Neural cell (in vitro differentiated cells): ENCODE results near the gene UQCR11. TPM values are rescaled to one million over a fixed set of nuclear protein-coding genes. Genes with fewer than 3 reads are reported as not detected.

Source experiments
- H2AFZ ChIP-seq: fragments of 200-600, 300-800 bp; sonication (generic), shearing (Covaris generic); 2 replicates; pipeline ENCODE4 v1.6.0; 2014; ENCODE audit warnings: low read depth, mild to moderate bottlenecking, antibody characterized with exemption, low read length, moderate library complexity
- H3F3A ChIP-seq: fragments of 200-600 bp; shearing (Covaris generic); 2 replicates; pipeline ENCODE4 v1.6.1; 2016; ENCODE audit warnings: mild to moderate bottlenecking, moderate library complexity, mixed read lengths, antibody characterized with exemption, low read length; ENCODE audit not compliant: insufficient read depth, poor library complexity, severe bottlenecking
- H3K27ac ChIP-seq: fragments of 200-600, 300-800 bp; sonication (generic), shearing (Covaris generic); 2 replicates; pipeline ENCODE4 v1.5.1; 2014; ENCODE audit warnings: mild to moderate bottlenecking, low read length, moderate library complexity
- H3K27me3 ChIP-seq: fragments of 300-800, 200-600 bp; sonication (generic), shearing (Covaris generic); 2 replicates; pipeline ENCODE4 v1.6.0; 2014; ENCODE audit warnings: mild to moderate bottlenecking, low read depth, low read length, moderate library complexity; ENCODE audit not compliant: insufficient read depth
- H3K36me3 ChIP-seq: fragments of 300-800, 200-600 bp; sonication (generic), shearing (Covaris generic); 2 replicates; pipeline ENCODE4 v1.5.1; 2014; ENCODE audit warnings: mild to moderate bottlenecking, antibody characterized with exemption, low read length, moderate library complexity; ENCODE audit not compliant: insufficient read depth
- H3K4me2 ChIP-seq: fragments of 300-800, 200-600 bp; sonication (generic), shearing (Covaris generic); 2 replicates; pipeline ENCODE4 v1.6.0; 2014; ENCODE audit warnings: mild to moderate bottlenecking, low read length
- H3K4me3 ChIP-seq: fragments of 300-800, 200-600 bp; sonication (generic), shearing (Covaris generic); 2 replicates; pipeline ENCODE4 v1.5.1; 2014; ENCODE audit warnings: mild to moderate bottlenecking, low read length, moderate library complexity
- H3K79me2 ChIP-seq: fragments of 200-600 bp; shearing (Covaris generic); replicated peaks from 2 replicates; pipeline ENCODE4 v1.6.0; 2014; ENCODE audit warnings: mild to moderate bottlenecking, low read length, moderate library complexity; ENCODE audit not compliant: insufficient read depth
- H3K9ac ChIP-seq: fragments of 300-800, 200-600 bp; sonication (generic), shearing (Covaris generic); 2 replicates; pipeline ENCODE4 v1.6.1; 2016; ENCODE audit warnings: mild to moderate bottlenecking, low read length, mixed read lengths
- H3K9me2 ChIP-seq: fragments of 200-600 bp; shearing (Covaris generic); 2 replicates; pipeline ENCODE4 v1.6.1; 2016; ENCODE audit warnings: mild to moderate bottlenecking, low read length, mixed read lengths; ENCODE audit not compliant: insufficient read depth
- H3K9me3 ChIP-seq: fragments of 200-600, 300-800 bp; sonication (generic), shearing (Covaris generic); 2 replicates; pipeline ENCODE4 v1.6.1; 2016; ENCODE audit warnings: mild to moderate bottlenecking, mixed run types, low read length, moderate library complexity, mixed read lengths
- H4K20me1 ChIP-seq: fragments of 200-600 bp; shearing (Covaris generic); 2 replicates; pipeline ENCODE4 v1.6.1; 2016; ENCODE audit warnings: mild to moderate bottlenecking, mixed run types; ENCODE audit not compliant: insufficient read depth
- EP300 ChIP-seq: fragments of 450-650 bp; conservative IDR thresholded peaks from 2 replicates; pipeline ENCODE4 v1.6.1; 2014; ENCODE audit warnings: antibody characterized with exemption, mild to moderate bottlenecking, moderate library complexity; ENCODE audit not compliant: poor library complexity, severe bottlenecking
- EZH2 ChIP-seq: fragments of 200-600, 300-800 bp; shearing (Covaris generic), sonication (generic); IDR thresholded peaks from 2 replicates; pipeline ENCODE4 v1.6.1; 2014; ENCODE audit warnings: antibody characterized with exemption, low read length, borderline replicate concordance, mild to moderate bottlenecking; ENCODE audit not compliant: insufficient read depth, poor library complexity, severe bottlenecking
- MXI1 ChIP-seq: fragments of 450-650 bp; conservative IDR thresholded peaks from 2 replicates; pipeline ENCODE4 v1.6.1; 2014; ENCODE audit warnings: antibody characterized with exemption, mild to moderate bottlenecking; ENCODE audit not compliant: poor library complexity, severe bottlenecking
- POLR2AphosphoS5 ChIP-seq: IDR thresholded peaks from 2 replicates; pipeline ENCODE4 v1.6.1; 2012
- RAD21 ChIP-seq: fragments of 450-650 bp; conservative IDR thresholded peaks from 2 replicates; pipeline ENCODE4 v1.6.1; 2014; ENCODE audit warnings: antibody characterized with exemption, mild to moderate bottlenecking, moderate library complexity
- SMC3 ChIP-seq: fragments of 450-650 bp; conservative IDR thresholded peaks from 2 replicates; pipeline ENCODE4 v1.6.1; 2014; ENCODE audit warnings: antibody characterized with exemption, mild to moderate bottlenecking, moderate library complexity; ENCODE audit not compliant: poor library complexity
- TAF1 ChIP-seq: IDR thresholded peaks from 2 replicates; pipeline ENCODE4 v1.6.1; 2012; ENCODE audit warnings: low read depth
- polyA plus RNA-seq: library from polyadenylated mRNA; depleted of rRNA; stranded (reverse); fragments of >200 nt; gene quantifications from 2 replicates; pipeline ENCODE4 v1.2.3, GENCODE V29; 2014
- TF ChIP-seq, protein P1 (sequence below): IDR thresholded peaks from 2 replicates; pipeline ENCODE4 v1.6.1; 2012; ENCODE audit warnings: borderline replicate concordance
- TF ChIP-seq, protein P2 (sequence below): fragments of 450-650 bp; IDR thresholded peaks from 2 replicates; pipeline ENCODE4 v1.5.1; 2014; ENCODE audit warnings: antibody characterized with exemption, mild to moderate bottlenecking, moderate library complexity; ENCODE audit not compliant: poor library complexity, severe bottlenecking

Gene UQCR11
- polyA plus RNA-seq, 1 donor from 2014 or later, result 204 TPM

DNA sequence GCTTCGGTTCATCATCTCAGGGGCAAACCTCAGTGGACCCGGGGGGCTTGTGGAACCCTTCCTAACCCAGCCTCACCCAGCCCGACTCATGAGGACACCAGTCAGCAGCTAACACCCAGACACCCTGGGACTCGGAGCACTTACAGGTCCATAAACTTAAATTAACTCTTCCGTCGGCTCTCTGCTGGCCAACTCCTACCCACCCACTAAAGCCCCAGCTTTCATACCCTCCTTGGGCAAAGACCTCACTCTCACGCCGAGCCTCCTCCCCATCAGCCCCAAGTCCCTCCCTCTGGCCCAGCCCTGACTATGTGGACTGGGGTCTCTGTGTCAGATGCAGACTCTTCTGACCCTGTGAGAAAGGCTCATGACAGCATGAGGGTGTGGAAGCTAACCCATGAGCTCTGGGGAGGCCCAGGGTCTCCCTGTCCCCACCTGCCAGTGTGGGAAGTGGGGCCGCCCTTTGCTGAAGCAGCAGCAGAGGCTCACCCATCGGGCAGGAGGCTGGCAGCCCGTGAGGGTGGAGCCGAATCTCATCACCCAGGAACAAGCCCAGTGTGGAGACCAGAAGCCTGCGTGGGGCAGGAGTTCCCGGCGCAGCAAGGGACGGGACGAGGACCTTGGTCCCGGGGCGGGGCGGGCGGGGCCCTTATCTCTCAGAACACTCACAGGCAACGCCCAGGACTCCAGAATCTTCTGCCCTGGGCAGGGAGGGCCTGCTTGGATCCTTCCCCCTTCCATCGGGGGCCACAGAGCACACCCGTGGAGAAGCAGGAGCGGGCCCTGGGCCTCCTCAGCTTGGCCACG lies 27.4 kb upstream of the UQCR11 start:
- H3F3A ChIP-seq, result no peaks in the 10 kb centered on the region
- no peaks in the 10 kb centered on the region for H3K9me3 ChIP-seq
- no peaks in the 10 kb centered on the region for H3K9me2 ChIP-seq
- no peaks in the 10 kb centered on the region for H3K36me3 ChIP-seq
- H3K9ac ChIP-seq, result no peak overlapping the region
- TF ChIP-seq MXI1, result no peak
- no peak for TF ChIP-seq RAD21
- TF ChIP-seq, protein P1, sequence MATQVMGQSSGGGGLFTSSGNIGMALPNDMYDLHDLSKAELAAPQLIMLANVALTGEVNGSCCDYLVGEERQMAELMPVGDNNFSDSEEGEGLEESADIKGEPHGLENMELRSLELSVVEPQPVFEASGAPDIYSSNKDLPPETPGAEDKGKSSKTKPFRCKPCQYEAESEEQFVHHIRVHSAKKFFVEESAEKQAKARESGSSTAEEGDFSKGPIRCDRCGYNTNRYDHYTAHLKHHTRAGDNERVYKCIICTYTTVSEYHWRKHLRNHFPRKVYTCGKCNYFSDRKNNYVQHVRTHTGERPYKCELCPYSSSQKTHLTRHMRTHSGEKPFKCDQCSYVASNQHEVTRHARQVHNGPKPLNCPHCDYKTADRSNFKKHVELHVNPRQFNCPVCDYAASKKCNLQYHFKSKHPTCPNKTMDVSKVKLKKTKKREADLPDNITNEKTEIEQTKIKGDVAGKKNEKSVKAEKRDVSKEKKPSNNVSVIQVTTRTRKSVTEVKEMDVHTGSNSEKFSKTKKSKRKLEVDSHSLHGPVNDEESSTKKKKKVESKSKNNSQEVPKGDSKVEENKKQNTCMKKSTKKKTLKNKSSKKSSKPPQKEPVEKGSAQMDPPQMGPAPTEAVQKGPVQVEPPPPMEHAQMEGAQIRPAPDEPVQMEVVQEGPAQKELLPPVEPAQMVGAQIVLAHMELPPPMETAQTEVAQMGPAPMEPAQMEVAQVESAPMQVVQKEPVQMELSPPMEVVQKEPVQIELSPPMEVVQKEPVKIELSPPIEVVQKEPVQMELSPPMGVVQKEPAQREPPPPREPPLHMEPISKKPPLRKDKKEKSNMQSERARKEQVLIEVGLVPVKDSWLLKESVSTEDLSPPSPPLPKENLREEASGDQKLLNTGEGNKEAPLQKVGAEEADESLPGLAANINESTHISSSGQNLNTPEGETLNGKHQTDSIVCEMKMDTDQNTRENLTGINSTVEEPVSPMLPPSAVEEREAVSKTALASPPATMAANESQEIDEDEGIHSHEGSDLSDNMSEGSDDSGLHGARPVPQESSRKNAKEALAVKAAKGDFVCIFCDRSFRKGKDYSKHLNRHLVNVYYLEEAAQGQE, result no peak
- no peak for TF ChIP-seq POLR2AphosphoS5
- TF ChIP-seq EP300, result no peak
- no peak for TF ChIP-seq SMC3
- TF ChIP-seq, protein P2, sequence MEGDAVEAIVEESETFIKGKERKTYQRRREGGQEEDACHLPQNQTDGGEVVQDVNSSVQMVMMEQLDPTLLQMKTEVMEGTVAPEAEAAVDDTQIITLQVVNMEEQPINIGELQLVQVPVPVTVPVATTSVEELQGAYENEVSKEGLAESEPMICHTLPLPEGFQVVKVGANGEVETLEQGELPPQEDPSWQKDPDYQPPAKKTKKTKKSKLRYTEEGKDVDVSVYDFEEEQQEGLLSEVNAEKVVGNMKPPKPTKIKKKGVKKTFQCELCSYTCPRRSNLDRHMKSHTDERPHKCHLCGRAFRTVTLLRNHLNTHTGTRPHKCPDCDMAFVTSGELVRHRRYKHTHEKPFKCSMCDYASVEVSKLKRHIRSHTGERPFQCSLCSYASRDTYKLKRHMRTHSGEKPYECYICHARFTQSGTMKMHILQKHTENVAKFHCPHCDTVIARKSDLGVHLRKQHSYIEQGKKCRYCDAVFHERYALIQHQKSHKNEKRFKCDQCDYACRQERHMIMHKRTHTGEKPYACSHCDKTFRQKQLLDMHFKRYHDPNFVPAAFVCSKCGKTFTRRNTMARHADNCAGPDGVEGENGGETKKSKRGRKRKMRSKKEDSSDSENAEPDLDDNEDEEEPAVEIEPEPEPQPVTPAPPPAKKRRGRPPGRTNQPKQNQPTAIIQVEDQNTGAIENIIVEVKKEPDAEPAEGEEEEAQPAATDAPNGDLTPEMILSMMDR, result no peak
- TF ChIP-seq EZH2, result no peak
- TF ChIP-seq TAF1, result no peak
- H3K27ac ChIP-seq, result no peak overlapping the region
- H3K27me3 ChIP-seq, result no peaks in the 10 kb centered on the region
- H3K4me3 ChIP-seq, result no peak overlapping the region
- no peak overlapping the region for H2AFZ ChIP-seq
- H3K4me2 ChIP-seq, result no peak overlapping the region
- peaks cover 18% of the 10 kb centered on the region for H3K79me2 ChIP-seq
- H4K20me1 ChIP-seq, result no peaks in the 10 kb centered on the region

DNA sequence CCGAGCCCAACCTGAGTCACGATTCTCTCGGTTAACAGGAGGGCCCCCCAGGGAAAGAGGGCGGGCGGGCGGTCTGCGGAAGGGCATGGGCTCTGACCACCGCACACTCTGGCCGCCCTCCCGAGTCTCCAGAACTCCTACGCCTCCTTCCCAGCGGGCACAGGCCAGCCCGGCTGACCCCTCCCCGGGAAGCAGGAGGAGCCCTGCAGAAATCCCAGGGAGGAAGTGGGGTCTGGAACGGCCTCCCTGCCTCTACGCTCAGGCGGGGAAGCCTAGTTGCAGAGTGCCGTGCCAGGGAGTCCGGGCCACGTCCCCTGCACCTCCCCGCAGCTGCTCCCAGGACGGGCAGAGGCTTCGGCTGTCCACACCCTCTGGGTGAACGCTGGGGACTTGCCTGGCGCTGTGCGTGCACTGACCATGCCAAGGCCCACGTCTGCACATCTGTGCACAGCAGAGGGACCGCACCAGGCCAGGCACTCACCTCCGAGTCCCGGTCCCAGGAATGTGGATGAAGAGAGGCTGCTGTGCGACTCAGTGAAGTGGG lies 26.4 kb upstream of the UQCR11 start:
- no peak overlapping the region for H3K27ac ChIP-seq
- no peaks in the 10 kb centered on the region for H3K9me3 ChIP-seq
- H3K27me3 ChIP-seq, result no peaks in the 10 kb centered on the region
- no peak overlapping the region for H2AFZ ChIP-seq
- no peaks in the 10 kb centered on the region for H3K36me3 ChIP-seq
- H3K9ac ChIP-seq, result no peak overlapping the region
- H3K9me2 ChIP-seq, result no peaks in the 10 kb centered on the region
- H4K20me1 ChIP-seq, result no peaks in the 10 kb centered on the region
- H3K4me2 ChIP-seq, result no peak overlapping the region
- TF ChIP-seq EZH2 (no peak), POLR2AphosphoS5 (no peak), MXI1 (no peak)
- TF ChIP-seq, protein P1, result no peak
- no peaks in the 10 kb centered on the region for H3F3A ChIP-seq
- no peak overlapping the region for H3K4me3 ChIP-seq
- peaks cover 8% of the 10 kb centered on the region for H3K79me2 ChIP-seq
